Measurements from ENCODE around the gene EGFLAM.

Gene EGFLAM

DNA sequence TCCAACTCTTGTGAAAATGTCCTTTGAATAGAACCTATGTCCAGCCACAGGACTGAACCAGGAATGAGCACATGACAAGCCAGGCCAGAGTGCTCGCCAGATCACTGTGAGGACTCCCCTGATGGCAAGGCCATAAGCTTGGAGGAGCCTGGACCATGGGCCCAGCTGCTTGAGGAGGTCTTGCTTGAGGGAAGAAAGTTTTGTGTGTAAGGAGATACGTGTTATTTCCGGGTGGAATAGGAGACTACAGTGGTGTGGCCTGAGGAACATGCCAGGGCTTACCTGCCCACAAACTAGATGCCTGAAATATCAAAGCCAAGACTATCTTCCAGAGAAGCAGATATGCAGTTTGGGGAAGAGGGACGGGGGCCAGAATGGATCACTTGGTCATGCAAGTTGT lies 213.3 kb downstream of the EGFLAM start:
- DNase-seq (ENCODE audit: low spot score) = no peak

DNA sequence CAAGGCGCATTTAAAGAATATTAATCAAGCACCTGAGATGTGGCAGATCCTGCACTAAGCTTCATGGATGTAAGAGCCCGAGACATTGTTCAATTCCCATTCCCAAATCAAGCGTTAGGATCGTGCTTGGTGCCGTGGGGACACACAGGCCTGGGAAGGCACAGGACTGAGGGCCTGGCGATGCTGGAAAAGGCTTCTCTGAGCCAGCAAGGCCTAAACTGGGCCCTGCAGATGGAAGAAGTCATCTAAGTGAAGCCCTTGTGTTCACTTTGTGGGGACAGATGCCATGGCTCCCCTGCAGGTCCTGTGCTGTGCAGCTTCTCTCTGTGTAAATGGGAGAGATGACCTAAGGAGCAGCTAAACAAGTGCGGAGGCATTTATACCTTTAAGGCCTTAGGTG lies 214.2 kb downstream of the EGFLAM start:
- no peak for DNase-seq (ENCODE audit: low spot score)

- DNase-seq (ENCODE audit: low spot score) = no peak
Observed at GRCh38 chr5:38473008-38473407, 214.6 kb downstream of the EGFLAM start.

GRCh38 chr5:38478166-38478565 lies 219.8 kb downstream of the EGFLAM start:
- DNase-seq (ENCODE audit: low spot score) = no peak

DNA sequence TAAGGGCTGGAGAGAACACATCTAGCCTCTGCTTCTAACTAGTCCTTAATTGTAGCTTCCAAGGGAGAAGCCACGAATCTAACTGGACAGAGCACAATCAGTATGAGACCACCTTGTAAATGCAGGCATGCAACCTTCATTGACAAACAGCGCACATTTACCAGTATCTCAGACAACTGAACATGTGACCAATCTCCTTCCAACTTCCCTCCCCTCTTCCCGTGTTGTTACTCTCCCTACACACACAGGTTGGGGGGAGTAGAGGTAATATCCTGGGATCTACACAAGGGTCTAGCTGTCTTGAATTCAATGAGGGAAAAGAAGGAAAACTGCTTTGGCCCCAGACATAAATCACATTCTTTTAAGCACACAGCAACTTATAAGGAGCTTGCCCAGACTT lies 220.5 kb downstream of the EGFLAM start:
- no peak for DNase-seq (ENCODE audit: low spot score)

DNA sequence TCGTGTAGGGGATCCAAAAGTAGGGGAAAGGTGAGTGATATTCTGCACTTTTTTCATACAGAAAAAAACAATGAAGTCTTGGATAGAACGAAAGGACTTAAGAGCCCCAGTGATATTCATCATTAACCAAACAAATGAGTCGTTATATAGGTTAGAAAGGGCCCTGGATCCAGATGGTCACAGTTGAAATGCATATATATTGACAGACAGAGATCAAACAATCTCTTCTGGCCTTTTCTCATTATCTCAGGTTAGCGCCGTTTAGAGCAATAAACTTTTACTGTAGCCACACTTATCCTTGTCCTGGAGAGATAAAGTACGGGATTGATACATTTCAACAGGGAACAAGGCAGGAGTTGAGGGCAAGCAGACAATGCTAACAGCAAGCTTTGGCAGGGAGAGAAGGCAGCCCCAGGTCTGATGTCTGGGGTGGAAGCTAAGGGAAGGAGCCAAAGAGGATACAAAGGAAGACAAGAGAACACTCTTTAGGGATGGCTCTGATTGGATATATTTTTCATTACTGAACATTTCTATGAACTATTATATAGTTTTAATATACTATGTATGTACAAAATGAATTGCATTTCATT lies 221.1 kb downstream of the EGFLAM start:
- DNase-seq (ENCODE audit: low spot score) = no peak

DNA sequence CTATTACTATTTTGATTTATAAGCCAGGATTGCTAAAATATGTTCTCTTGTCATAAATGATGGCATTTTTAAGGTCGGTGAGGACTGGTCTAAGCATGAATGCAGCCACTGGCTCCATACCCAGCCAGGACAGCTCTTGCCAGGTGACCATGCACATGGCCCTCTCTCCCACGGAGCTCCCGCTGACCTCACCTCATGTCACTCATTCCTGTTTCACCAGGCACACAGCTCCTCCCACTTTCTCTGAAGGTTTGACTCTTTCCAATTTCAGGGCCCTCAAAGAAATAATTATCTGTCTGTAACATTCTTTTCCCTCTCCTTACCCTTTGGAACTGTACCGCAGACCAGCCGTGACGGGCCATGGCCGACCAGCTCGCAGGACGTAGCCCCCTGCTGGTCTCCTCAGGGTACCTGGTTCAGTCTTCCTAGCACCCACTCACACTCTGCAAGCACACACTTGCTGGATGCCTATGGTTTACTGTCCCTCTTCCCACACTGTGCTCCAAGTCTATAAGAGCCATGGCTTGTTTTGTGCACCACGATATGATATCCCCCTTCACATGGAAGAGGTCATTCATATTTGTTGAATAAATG lies 225.5 kb downstream of the EGFLAM start:
- no peak for DNase-seq (ENCODE audit: low spot score)

DNA sequence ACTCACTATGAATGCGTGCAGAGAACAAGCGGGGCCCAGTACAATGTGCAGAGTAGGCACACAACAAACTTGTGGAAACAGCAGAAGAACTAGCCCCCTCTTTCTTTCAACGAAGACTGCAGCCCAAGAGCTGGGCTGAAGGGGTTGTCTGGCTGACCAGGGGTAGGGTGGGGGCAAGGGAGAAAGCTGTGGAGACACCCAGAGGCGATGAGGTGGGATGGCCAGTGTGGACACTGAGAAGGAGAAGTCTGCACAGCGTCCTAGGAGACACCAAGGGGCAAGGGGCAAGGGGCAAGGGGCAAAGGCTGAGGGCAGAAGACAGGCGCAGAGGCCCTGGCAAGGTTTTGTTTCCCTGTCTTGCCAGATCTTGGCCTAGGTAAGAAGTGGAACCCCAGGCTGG lies 235.8 kb downstream of the EGFLAM start:
- no peak for DNase-seq (ENCODE audit: low spot score)

DNA sequence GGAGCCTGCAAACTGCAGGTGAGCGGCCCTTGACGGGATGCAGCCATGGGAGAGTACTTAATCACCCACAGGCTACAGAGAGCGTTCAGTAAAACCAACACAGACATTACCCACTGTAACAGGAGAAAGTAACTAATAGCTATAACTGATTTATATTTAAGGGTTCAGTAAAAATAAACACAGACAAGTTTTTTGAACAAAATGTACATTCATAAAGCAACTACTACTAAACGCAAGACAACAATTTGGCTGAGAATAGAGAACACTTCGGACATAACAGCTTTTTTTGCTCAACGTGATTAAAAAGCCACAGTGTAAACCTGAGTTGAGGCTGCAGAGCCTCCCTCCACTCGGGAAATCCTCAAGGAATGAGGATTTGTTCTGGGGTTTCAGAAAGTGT lies 236.4 kb downstream of the EGFLAM start:
- no peak for DNase-seq (ENCODE audit: low spot score)

- peak; percentile 8 for DNase-seq (ENCODE audit: low spot score)
Observed at GRCh38 chr5:38497946-38498345, 239.6 kb downstream of the EGFLAM start.

DNA sequence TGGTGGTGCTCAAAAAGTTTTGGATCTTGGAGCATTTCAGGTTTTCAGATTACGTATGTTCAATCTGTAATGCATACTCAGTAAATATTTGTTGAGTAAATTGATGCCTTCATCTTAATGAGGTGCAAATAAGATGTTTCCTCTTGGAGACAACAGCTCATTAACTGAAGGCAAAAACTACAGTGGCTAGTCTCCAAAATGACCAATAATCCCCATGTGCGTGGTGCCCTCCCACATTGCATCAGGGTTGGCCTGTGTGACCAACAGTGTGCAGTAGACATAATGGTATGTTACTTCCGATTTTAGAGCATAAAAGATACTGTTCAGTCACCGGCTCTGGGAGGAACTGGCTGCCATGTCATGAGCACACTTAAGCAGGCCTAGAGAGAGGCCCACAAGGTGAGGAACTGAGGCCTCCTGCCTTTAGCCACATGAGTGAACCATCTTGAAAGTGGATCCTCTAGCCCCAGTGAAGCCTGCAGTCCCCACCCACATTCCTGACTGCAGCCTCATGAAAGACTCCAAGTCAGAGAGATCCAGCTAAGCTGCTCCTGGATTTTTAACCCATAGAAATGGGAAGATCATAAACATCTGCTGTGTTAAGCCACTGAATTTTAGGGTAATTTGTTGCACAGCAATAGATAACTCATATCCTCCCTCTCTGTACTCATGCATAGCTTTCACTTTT lies 242.4 kb downstream of the EGFLAM start:
- DNase-seq (ENCODE audit: low spot score) = no peak

GRCh38 chr5:38506302-38506701 lies 247.9 kb downstream of the EGFLAM start:
- DNase-seq (ENCODE audit: low spot score) = no peak

- DNase-seq (ENCODE audit: low spot score) = no peak
Observed at GRCh38 chr5:38509185-38509584, 250.8 kb downstream of the EGFLAM start.

All from RKO (cell line).